Epithelial cell of esophagus (primary cell): Measurements from ENCODE around the gene RPP30.
"Not testable (repeated sequence)": the region's sequence is repeated elsewhere in the genome, so short reads cannot be mapped to it uniquely, and the experiment has no call there.

Experiments
- DNase-seq: peaks from one replicate; pipeline ENCODE4 v3.0.0; 2010; ENCODE audit warnings: low read depth
- H3K4me3 ChIP-seq: 2 replicates; pipeline ENCODE4 v1.5.1; 2011; ENCODE audit warnings: mild to moderate bottlenecking, low read length, control low read depth
- CTCF ChIP-seq: IDR thresholded peaks from 2 replicates; pipeline ENCODE4 v1.5.1; 2011; ENCODE audit warnings: low read depth, mild to moderate bottlenecking, low read length, control low read depth, inconsistent platforms; ENCODE audit not compliant: insufficient read depth; ENCODE audit errors: missing control alignments

RPP30 gene

GRCh38 chr10:90887555-90887954 is 15.8 kb downstream of the RPP30 start:
- no peak for TF ChIP-seq CTCF
- no peak overlapping the region for H3K4me3 ChIP-seq
- DNase-seq = no peak

GRCh38 chr10:90888387-90888786 is 16.6 kb downstream of the RPP30 start:
- no peak for TF ChIP-seq CTCF
- no peak overlapping the region for H3K4me3 ChIP-seq
- DNase-seq = no peak

GRCh38 chr10:90889636-90890035 is 17.9 kb downstream of the RPP30 start:
- DNase-seq = no peak
- no peak for TF ChIP-seq CTCF
- H3K4me3 ChIP-seq = no peak overlapping the region

- DNase-seq = no peak
- TF ChIP-seq CTCF = no peak
Measured at GRCh38 chr10:90890347-90890746, 18.6 kb downstream of the RPP30 start.

GRCh38 chr10:90893190-90893589 is 21.4 kb downstream of the RPP30 start:
- H3K4me3 ChIP-seq = no peak overlapping the region
- no peak for TF ChIP-seq CTCF
- no peak for DNase-seq

More at GRCh38 chr10:90890347-90890746, 18.6 kb downstream of the RPP30 start:
- H3K4me3 ChIP-seq = no peak overlapping the region

- not testable (repeated sequence) for H3K4me3 ChIP-seq, DNase-seq
Measured at GRCh38 chr10:90896916-90897315, 25.1 kb downstream of the RPP30 start.

- TF ChIP-seq CTCF = no peak
- no peak for DNase-seq
- H3K4me3 ChIP-seq = no peak overlapping the region
Measured at GRCh38 chr10:90905925-90906324, 34.2 kb downstream of the RPP30 start.

- no peak for TF ChIP-seq CTCF
- no peak for DNase-seq
- no peak overlapping the region for H3K4me3 ChIP-seq
Measured at GRCh38 chr10:90906596-90906995, 34.8 kb downstream of the RPP30 start.
